Activated CD8-positive, alpha-beta T cell treated with anti-CD3 and anti-CD28 coated beads, Interleukin-2, amount 10 ng/mL, durations not matched to agents 7 days and 5 days (primary cell): ENCODE results near the gene HSFX3. TPM values are rescaled to one million over a fixed set of nuclear protein-coding genes. Genes with fewer than 3 reads are reported as not detected.
"Not testable (repeated sequence)": the region's sequence is repeated elsewhere in the genome, so short reads cannot be mapped to it uniquely, and the experiment has no call there.

Source experiments
- ATAC-seq: fragments of 150-1000 bp; cut with Tn5 transposase; one replicate; pipeline ENCODE4 v1.10.0; 2021; ENCODE audit warnings: moderate library complexity
- CTCF ChIA-PET: fragments of 350-600 bp; sonication (Branson Sonifier 250); formaldehyde crosslinking; loops from one replicate; lab custom pipeline; 2021; ENCODE audit warnings: antibody characterized with exemption; lab: Charles Lee
- POLR2A ChIA-PET: fragments of 350-600 bp; sonication (Branson Sonifier 250); formaldehyde crosslinking; loops from one replicate; lab custom pipeline; 2021; ENCODE audit warnings: antibody characterized with exemption; lab: Charles Lee
- DNase-seq: peaks from one replicate; pipeline ENCODE4 v3.0.0-alpha.2; 2020
- H3K27ac Mint-ChIP-seq: one replicate; pipeline ENCODE4 v1.8.0; 2021; ENCODE audit warnings: mild to moderate bottlenecking, mixed read lengths
- H3K27me3 Mint-ChIP-seq: one replicate; pipeline ENCODE4 v1.8.0; 2021; ENCODE audit warnings: low read depth, mixed read lengths
- H3K36me3 Mint-ChIP-seq: one replicate; pipeline ENCODE4 v1.8.0; 2021; ENCODE audit warnings: low read depth, mixed read lengths
- H3K4me1 Mint-ChIP-seq: one replicate; pipeline ENCODE4 v1.8.0; 2021; ENCODE audit warnings: low read depth, mixed read lengths
- H3K4me3 Mint-ChIP-seq: one replicate; pipeline ENCODE4 v1.8.0; 2021; ENCODE audit warnings: mild to moderate bottlenecking, mixed read lengths
- H3K9me3 Mint-ChIP-seq: one replicate; pipeline ENCODE4 v1.8.0; 2022; ENCODE audit warnings: mixed read lengths; ENCODE audit not compliant: insufficient read depth
- total RNA-seq, 2 experiments: library from RNA; stranded (reverse); gene quantifications; one replicate each; pipeline ENCODE4 v1.2.3, GENCODE V29; 2021

HSFX3 gene
- total RNA-seq, 2 experiments from 2014 or later: not detected

GRCh38 chrX:149568701-149569296 lies 19.1 kb upstream of the HSFX3 start:
- POLR2A ChIA-PET: no interaction called here
- Mint-ChIP-seq H3K9me3 (no peaks in the 10 kb centered on the region), H3K36me3 (no peaks in the 10 kb centered on the region), H3K27me3 (no peaks in the 10 kb centered on the region), H3K4me1 (peaks cover 20% of the 10 kb centered on the region), H3K27ac (no peak overlapping the region), H3K4me3 (no peak overlapping the region)
- CTCF ChIA-PET: no interaction called here
- no peak for ATAC-seq
- no peak for DNase-seq

GRCh38 chrX:149567621-149568417 lies 18.1 kb upstream of the HSFX3 start:
- Mint-ChIP-seq H3K27me3 (no peaks in the 10 kb centered on the region), H3K27ac (no peak overlapping the region), H3K9me3 (no peaks in the 10 kb centered on the region), H3K36me3 (no peaks in the 10 kb centered on the region), H3K4me1 (peaks cover 16% of the 10 kb centered on the region), H3K4me3 (no peak overlapping the region)
- ATAC-seq (no peak), DNase-seq (no peak)
- POLR2A ChIA-PET: no interaction called here
- CTCF ChIA-PET: no interaction called here

GRCh38 chrX:149563359-149563758 lies 13.6 kb upstream of the HSFX3 start:
- POLR2A ChIA-PET: no interaction called here
- CTCF ChIA-PET: no interaction called here
- Mint-ChIP-seq H3K4me1 (no peaks in the 10 kb centered on the region), H3K27ac (no peak overlapping the region), H3K9me3 (no peaks in the 10 kb centered on the region), H3K36me3 (no peaks in the 10 kb centered on the region), H3K4me3 (no peak overlapping the region), H3K27me3 (no peaks in the 10 kb centered on the region)
- ATAC-seq: no peak
- no peak for DNase-seq

GRCh38 chrX:149555251-149555650 lies 5.5 kb upstream of the HSFX3 start:
- ATAC-seq, H3K27ac Mint-ChIP-seq, CTCF ChIA-PET, H3K4me1 Mint-ChIP-seq, H3K27me3 Mint-ChIP-seq, H3K4me3 Mint-ChIP-seq, DNase-seq, H3K36me3 Mint-ChIP-seq, H3K9me3 Mint-ChIP-seq, POLR2A ChIA-PET: not testable (repeated sequence)

- DNase-seq, H3K4me3 Mint-ChIP-seq, H3K4me1 Mint-ChIP-seq, H3K27ac Mint-ChIP-seq, H3K36me3 Mint-ChIP-seq, CTCF ChIA-PET, H3K9me3 Mint-ChIP-seq, ATAC-seq, POLR2A ChIA-PET, H3K27me3 Mint-ChIP-seq: not testable (repeated sequence)
These were observed 2.2 kb upstream of the HSFX3 start for GRCh38 chrX:149551939-149552248.

- POLR2A ChIA-PET, H3K9me3 Mint-ChIP-seq, H3K4me3 Mint-ChIP-seq, H3K27ac Mint-ChIP-seq, H3K27me3 Mint-ChIP-seq, DNase-seq, ATAC-seq, CTCF ChIA-PET, H3K4me1 Mint-ChIP-seq, H3K36me3 Mint-ChIP-seq: not testable (repeated sequence)
These were observed 1.7 kb upstream of the HSFX3 start for GRCh38 chrX:149551245-149551938.

GRCh38 chrX:149550454-149550853 lies 730 bp upstream of the HSFX3 start:
- ATAC-seq: peak; percentile 88
- H3K36me3 Mint-ChIP-seq, H3K4me1 Mint-ChIP-seq, POLR2A ChIA-PET, H3K4me3 Mint-ChIP-seq, H3K9me3 Mint-ChIP-seq, H3K27me3 Mint-ChIP-seq, CTCF ChIA-PET: not testable (repeated sequence)
- peak overlapping the region; percentile 75 for H3K27ac Mint-ChIP-seq
- DNase-seq: peak; percentile 65

- H3K9me3 Mint-ChIP-seq, H3K27ac Mint-ChIP-seq, CTCF ChIA-PET, H3K4me3 Mint-ChIP-seq, ATAC-seq, POLR2A ChIA-PET, H3K36me3 Mint-ChIP-seq, H3K27me3 Mint-ChIP-seq, H3K4me1 Mint-ChIP-seq, DNase-seq: not testable (repeated sequence)
These were observed 1.9 kb downstream of the HSFX3 start for GRCh38 chrX:149547782-149548181.

GRCh38 chrX:149546962-149547361 lies 2.8 kb downstream of the HSFX3 start:
- ATAC-seq, H3K36me3 Mint-ChIP-seq, H3K27me3 Mint-ChIP-seq, H3K27ac Mint-ChIP-seq, H3K4me3 Mint-ChIP-seq, H3K9me3 Mint-ChIP-seq, POLR2A ChIA-PET, H3K4me1 Mint-ChIP-seq, CTCF ChIA-PET, DNase-seq: not testable (repeated sequence)

- POLR2A ChIA-PET, CTCF ChIA-PET, ATAC-seq, DNase-seq, H3K27me3 Mint-ChIP-seq, H3K4me1 Mint-ChIP-seq, H3K4me3 Mint-ChIP-seq, H3K9me3 Mint-ChIP-seq, H3K36me3 Mint-ChIP-seq, H3K27ac Mint-ChIP-seq: not testable (repeated sequence)
These were observed 3.9 kb downstream of the HSFX3 start for GRCh38 chrX:149545545-149546543.

- peak overlapping the region; percentile 97 for H3K27ac Mint-ChIP-seq
- POLR2A ChIA-PET: interaction anchor here (1.6 kb wide), 1 partner anchor 17 kb away, joined by 3 read pairs; no protein-coding TSS in a partner anchor
- DNase-seq: no peak
- peaks cover 3% of the 10 kb centered on the region for H3K36me3 Mint-ChIP-seq
- no peaks in the 10 kb centered on the region for H3K9me3 Mint-ChIP-seq
- peaks cover 10% of the 10 kb centered on the region for H3K4me1 Mint-ChIP-seq
- no peak for ATAC-seq
- CTCF ChIA-PET: interaction anchor here (3.5 kb wide), 1 partner anchor 29 kb away, joined by 23 read pairs; no protein-coding TSS in a partner anchor
- H3K4me3 Mint-ChIP-seq: peak overlapping the region; percentile 83
- no peaks in the 10 kb centered on the region for H3K27me3 Mint-ChIP-seq
These were observed 8.1 kb downstream of the HSFX3 start for GRCh38 chrX:149541521-149542047.
